KG1 (cell line): ENCODE data around the gene MYO18A.
"Not testable (repeated sequence)": the region's sequence is repeated elsewhere in the genome, so short reads cannot be mapped to it uniquely, and the experiment has no call there.

Source experiments
- DNase-seq: peaks from one replicate; lab custom pipeline; 2025; lab: John Stamatoyannopoulos, UW

Gene MYO18A

DNA sequence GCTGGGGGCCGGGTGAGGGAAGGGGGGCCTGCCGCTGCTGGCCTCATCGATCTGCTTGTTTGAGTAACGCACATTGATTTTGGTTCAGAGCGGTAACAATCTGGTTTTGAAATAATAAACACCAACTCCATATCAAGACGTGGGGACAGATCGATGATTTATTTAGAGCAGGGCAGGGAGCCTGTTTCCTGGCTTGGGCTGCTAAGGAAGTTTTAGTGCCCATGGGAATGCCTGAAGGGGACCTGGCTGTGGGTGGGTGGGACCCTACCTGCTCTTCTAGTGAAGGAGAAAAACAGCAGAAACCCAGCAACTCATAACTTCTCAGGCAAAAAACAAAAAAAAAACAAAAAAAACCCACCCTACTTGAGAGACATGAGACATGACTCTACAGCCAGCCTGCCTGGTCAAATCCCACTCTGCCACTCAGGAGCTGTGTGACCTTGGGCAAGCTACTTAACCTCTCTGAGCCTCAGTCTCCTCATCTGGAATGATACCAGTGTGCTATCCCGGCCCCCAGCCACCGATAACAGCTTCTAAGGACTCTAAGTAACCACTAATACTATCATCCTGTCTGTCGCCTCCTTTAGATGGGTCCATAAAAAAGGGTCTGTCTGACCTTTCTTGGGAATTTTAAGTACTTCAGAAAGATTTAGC is 71.2 kb downstream of the MYO18A start:
- no peak for DNase-seq

DNA sequence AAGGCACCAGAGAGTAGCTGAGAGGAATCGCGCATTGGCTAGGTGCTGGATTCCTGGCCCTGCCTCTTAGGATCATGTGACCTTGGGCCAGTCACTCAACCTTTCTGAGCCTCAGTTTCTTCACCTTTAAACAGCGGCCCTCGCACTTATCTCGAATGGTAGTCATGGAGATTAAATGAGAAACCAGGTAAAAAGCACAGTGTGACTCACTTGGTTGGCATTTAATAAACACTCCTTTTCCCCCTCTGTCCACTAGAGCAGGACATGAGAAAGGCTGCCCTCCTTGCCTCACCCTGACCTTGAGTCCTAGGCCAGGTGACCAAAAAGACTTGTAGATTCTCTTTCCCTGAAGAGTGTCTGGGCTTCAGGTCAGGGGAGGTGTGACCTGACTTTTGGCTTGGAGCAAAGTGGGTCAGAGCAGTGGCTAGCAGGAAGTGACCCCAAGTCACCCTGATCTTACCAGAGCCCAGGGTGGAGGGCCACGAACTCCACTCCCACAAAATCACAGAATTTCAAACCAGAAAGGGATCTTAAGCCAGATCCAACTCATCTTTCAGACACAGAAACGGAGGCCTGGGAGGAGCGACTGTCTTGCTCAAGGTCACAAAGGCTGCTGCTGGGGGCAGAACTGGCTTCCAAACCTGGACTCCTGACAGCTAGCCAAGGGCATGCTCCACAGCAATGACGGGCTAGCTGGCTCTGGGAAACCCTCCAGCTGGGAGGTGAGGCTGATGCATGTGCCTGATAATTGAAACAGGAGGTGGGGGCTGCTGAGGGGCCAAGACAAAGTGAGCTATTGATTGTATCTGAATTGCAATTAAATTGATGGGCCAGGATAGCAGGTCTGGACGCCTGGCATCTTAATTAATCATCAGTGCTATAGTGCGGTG is 72.0 kb downstream of the MYO18A start:
- no peak for DNase-seq

DNA sequence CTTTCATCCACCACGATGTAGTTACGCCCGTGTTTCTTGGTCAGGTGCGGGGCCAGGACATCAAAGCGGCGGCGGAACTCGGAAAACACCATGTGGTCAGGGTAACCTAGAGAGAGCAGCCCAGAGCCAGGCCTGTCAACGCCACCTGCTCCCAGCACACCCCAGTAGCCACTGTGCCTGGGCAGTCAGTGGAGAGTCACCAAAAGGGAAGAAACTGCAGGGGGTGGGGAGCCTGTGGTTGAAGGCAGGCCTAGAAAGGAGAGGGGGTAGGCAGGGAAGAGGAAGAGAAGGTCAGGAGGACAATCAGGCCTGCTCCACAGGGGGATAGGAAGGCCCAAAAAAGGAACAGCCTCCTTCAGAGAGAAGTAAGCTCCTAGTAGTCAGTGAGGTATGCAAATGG is 73.1 kb downstream of the MYO18A start:
- no peak for DNase-seq

DNA sequence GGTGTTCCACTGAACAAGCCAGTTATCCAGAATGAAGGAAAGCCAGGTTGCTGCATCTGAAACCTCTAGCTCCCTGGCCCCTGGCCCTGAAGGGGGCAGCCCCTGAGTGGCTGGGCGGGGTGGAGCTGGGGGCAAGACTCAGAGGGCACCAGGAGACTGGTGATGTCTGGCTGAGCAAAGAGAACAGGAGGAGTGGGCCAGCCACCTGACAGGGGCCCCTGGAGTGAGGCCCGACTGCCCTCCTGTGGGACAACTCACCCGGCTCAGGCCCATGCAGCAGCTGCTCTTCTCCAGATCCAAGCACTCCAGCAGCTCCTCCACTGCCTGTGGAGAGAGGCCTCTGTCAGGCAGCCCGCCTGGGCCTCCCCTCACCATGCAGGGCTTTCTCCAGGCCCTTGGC is 76.9 kb downstream of the MYO18A start:
- DNase-seq: no peak

DNA sequence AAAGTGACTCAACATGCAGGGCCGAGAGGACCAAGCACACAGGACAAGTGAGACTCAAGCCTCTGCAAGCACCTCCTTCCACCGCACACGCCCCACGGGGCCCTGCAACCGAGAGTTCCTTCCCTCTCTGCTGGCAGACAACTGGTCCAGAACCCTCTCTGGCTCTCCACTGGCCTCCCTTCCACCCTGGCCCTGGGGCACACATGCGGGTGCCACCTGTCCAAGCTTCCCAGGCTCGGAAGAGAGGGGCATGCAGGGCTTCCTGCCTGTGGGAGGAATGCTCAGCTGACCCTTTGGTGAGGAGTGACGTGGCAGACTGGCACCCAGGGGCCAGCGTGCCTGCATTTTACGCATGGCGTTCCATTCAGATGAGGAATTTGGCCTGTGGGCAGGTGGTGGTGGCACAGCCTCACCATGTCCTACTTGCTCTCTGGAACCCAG is 77.4 kb downstream of the MYO18A start:
- DNase-seq: no peak

DNA sequence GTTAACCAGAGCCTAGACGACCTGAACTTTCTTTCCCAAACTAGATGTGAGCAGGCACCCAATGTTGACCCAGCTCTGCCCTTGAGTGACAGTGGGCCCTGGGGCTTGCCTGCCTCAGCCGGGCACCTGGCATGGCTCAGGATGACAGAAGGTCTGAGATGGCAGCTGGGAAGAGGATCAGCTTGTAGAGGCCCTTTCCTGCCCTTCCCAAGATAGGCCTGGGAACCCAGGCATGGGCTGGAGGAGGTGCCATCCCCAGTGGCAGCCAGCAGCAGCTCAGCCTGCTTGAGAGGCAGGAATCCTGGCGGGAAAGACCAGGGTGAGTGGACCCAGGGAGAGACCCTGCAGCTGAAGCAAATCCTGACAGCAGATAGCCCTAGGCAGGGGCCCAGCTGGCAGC is 78.2 kb downstream of the MYO18A start:
- DNase-seq: no peak

DNA sequence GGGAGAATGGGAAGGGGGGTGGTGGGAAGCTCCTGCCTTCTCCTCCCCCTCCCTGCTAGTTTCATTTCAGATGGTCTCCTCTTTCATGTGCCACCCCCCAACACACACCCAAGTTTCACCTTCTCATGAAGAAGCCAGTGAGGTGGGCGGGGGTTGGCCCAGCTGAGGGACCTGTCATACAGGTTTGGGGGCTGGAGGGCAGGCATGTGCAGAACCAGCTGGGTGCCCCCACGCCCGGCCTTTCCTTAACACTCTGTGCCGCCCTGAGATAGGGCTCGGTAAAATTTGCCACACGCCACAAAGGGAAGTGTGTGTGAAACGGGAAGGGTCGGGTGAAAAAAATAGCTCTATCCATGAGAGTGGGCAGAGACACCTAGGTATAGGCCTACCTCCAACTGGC is 79.9 kb downstream of the MYO18A start:
- DNase-seq: no peak

DNA sequence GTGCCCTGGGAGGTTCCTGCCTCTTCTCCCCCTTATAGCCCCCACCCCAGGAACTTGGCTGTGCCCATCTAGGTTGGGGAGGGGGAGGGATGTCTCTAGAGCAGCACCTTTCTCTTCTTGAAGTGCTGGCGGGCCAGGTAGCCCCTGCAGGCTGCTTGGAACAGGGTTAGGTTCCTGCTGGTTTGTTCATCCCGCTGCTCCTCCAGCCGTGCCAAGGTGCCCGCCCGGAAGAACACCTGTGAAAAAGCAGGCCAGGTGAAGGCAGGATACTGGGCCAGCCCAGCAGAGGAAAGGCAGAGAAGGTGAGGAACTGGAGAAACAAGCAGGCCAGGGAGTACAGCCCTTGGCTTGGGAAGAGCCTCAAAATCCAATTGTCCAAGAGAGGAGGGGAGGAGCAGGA is 80.7 kb downstream of the MYO18A start:
- no peak for DNase-seq

DNA sequence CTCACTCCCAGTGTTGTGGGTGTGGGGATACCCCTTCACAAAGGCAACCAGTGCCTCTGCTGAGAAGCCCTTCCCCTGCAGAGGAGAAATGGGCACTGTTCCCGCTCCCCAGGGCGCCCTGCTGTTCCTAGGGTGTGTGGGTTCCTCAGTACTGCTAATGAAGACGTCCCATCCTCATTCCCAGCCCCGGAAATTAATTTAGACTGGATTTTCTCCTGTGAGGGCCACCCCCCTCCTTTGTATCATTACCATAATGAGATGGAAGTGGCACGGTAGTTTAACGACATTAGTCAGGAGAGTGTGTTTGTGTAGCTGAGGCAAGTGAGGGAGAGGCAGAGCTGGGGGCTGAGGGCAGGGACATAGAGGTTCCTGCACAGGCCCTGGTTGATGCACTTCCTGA is 84.1 kb downstream of the MYO18A start:
- no peak for DNase-seq

DNA sequence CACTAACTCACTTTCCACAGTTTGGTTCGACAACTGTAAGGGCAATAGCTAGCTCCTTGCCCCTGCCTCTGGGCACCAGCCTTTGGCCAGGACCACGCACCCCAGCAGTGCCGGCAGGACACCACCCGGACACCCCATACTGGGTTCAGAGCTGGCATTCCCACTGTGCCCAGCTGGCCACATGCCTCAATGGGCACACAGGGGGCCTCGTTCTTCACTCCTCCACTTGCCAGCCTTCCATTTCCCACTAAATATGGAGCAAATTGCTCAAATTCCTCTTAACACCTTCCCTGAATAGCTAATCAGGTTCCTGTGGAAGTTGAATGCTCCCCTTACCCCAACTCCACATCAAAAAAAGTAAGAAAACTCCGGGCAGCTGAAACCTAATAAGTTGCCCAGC is 84.8 kb downstream of the MYO18A start:
- DNase-seq: no peak

DNA sequence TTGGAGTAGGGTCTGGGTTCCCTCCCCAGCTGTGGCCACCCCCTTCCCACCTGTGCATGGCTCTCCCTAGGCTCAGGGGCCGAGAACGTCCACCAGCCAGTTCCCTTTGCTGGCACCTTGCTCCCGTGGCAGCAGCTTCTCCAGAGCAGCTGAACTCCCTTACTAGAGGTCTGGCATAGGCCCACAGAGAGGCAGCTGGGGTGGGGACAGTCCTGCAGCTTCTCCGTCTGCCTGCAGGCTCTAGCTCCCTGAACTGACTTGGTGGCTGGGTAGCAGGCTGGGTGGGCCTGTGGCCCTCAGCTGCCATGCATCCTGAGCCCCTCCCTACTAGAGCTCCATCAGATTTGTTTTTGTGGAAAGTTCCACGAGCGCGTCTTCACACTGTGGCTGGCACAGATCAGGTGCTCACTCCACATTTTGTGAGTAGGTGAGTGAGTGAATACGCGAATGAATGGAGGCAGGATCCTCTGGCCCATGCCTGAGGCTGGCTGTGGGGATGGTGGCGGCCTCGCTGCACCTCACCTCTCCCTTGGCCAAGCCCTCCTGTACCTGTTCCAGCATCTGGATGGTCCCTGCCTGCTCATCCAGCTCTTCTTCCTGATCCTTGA is 86.0 kb downstream of the MYO18A start:
- no peak for DNase-seq

DNA sequence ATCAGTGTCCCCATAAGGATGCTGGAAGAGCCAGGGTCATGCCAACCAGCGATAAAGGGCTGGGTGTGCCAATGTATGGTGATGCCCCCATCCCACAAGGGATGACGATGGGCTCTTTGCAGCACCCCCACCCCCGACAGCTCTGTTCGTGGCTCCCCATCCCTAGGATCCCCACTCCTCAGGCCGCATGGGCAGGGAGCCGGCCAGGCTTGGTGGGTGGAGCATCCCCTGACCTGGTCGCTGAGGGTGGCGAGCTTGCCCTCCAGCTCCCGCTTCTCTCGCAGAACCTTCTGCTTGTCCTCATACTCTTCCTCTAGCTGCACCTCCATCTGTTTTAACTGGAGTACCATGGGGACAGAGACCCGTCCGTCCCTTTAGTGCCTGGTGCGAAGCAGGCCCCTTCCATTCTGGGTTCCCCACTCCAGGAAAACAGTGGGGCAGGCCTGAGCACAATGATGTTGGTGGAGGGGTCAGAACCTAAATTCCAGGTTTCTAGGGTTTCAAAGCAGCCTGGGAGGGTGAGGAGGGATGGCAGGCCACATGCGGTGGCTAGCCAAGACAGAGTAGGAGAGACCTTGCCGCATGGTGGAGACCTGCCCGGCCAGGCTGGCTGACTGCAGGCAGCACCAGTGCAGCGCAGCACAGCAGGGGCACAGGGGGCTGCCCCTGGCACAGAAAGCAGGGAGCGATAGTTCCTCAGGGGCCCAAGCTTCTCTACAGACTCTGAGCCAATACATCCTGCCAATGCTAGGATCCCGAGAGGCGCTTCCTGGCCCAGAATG is 86.9 kb downstream of the MYO18A start:
- DNase-seq: no peak

DNA sequence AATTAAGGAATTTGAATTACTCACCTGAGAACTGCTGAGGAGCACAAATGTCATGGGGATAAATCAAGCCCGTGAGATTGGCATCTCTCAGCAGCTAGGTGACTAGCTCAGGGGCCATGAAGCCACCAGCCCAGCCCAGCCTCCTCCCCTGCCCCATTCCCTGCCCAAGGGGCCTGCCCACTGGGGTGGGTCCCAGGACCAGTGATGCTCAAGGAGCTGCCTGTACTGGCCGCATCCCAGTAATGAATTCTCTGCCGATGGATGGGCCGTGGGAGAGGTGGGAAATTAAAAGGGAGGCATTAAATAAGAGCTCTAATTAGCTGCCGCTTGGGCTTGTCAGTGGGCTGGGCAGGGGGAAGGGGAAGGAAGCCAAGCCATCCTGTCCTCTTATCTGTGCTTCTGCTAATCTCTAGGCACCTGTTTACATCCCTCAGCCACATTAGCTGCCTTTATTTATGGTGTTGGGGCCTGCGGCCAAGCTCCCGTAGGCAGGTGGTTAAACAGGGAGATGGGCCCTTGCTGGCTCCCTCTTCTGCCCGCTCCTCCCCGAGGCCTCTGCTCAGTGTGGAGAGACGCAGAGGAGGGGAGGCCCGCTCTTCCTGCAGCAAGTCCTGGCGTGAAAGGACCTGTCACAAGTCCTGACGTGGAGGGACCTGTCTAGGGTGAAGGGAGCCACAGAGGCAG is 88.5 kb downstream of the MYO18A start:
- no peak for DNase-seq

DNA sequence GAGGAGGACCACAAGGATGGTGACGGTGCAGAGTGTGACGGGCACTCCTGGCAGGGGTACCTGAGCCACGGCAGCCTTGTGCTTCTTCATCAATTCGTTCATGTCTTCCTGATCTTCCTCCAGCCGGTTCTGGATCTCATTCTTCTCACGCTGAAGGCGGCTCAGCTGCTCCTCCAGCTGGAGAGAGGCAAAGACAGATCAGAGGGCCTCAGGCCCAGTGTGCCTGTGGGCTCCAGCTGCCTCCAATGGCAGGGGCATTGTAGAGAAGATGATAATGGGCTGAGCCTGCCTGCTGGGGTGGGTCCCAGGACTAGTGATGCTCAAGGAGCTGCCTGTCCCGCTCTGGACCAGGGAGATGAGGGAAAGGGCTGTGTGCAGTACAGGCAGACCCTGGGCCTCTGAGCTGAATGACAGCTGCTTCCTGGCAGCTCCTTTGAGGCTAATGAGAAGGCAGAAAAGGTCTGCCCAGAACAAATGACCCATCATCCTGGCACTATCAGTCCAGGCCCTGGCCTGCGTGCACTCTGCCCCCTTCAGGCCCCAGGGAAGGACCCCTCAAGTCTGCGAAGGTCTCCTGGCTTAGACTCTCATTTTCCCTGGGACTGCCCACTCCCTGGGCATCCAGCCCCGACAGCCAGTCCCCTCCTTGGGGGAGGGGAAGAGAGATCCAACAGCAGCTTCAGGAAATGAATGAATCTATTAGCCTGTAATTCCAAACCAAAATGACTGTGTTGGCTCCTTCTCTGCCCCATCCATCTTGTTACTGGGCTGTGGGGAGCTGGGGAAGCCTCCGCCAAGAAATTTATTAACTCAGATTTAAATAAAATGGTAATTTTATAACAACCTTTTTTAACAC is 89.2 kb downstream of the MYO18A start:
- no peak for DNase-seq

DNA sequence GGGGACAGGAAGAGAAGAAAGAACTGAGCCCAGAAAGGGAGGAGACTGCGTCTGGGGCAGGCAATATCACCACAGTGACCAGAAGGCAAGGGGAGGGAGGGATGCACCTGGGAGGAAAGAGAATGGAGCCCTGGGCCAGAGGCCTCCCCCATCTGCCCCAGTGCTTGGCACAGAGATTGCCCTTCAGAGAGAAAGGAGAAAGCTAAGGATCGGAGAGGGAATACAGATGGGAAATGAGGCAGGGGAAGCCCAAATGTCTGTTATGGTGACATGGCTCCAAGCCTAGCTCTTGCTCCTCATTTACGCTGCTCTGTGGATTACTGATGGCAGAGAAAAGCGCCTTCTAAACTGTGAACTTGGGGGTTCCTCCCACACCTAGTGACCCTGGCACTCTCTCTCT is 90.1 kb downstream of the MYO18A start:
- DNase-seq: no peak

DNA sequence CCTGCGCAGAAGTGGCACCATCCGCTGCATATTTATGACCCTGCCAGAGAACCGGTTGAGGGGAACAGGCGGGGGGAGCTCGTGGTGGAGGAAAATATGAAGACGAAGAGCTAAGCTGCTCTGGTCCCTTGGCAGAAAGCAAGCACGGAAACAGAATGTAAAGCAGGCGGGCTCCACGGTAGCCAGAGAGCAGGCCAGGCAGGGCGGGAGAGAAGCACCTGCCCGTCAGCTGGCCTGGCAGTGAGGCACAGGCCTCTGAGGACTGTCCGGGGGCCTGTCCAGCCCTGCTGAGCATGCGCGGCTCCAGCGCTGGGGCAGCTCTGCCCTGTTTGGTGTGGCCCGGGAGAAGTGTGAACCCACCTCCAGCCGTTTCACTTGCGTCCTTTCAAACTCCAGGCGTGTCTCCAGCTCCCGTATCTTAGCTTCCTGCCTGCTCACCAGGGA is 90.6 kb downstream of the MYO18A start:
- DNase-seq: no peak

DNA sequence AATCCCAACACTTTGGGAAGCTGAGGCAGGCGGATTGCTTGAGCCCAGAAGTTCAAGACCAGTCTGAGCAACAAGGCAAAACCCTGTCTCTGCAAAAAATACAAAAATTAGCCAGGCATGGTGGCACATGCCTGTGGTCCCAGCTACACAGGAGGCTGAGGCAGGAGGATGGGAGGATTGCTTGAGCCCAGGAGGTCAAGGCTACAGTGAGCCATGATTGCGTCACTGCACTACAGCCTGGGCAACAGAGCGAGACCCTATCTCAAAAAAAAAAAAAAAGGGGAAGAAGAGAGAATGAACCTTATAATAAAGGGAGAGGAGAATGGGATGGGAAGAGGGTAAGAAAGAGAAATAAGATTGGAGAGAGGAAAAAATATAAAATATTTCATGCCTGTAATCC is 91.4 kb downstream of the MYO18A start:
- not testable (repeated sequence) for DNase-seq

DNA sequence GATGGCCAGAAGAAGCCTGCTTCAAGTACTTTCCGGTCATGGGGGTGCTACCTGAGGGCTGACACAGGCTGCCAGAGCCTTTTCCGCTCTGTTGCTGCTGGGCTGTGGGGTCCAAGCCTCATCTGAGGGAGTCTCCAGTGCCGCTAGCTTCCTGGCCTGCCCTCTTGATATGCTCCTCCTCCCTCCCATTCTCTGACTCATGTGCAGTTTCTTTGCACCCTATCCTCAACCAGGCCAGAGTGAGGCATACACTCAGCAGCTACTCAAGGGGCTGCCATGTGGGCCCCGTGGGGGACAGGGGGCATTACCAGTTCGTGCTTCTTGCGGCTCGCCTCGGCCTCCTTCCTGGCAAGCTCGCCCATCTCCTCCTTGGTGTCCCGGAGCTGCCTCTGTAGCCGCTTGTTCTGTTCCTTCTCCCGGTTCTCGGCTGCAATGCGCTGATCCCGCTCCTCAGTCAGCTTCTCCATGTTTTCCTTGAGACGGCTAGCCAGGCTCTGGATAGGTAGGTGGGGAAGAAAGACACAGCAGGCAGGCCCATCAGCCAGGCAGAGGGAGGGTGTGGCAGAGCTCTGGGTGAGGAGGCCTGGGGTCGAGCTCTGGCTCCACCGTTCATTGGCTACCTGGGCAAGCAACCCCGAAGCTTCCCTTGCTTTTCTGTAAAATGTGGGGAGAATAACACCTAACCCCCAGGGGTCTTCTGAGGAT is 93.4 kb downstream of the MYO18A start:
- no peak for DNase-seq

DNA sequence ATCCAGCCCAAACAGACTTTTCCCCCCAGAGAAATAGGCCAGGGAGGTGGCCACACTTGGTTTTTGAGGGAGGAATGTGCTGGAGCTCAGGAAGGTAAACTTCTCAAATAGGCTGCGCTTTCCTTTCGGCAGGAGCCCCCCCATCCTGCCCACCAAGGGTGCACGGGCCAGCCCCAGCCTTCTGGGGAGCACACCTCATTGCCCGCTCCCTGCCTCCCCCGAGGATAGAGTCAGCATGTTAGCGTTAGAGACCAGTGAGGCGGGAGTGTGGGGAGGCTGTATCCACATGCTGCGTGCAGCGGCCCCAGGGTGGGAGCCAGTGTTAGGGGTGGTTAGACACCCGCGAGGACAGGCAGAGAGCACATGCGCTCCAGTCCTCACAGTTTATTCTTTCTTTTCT is 95.0 kb downstream of the MYO18A start:
- no peak for DNase-seq

DNA sequence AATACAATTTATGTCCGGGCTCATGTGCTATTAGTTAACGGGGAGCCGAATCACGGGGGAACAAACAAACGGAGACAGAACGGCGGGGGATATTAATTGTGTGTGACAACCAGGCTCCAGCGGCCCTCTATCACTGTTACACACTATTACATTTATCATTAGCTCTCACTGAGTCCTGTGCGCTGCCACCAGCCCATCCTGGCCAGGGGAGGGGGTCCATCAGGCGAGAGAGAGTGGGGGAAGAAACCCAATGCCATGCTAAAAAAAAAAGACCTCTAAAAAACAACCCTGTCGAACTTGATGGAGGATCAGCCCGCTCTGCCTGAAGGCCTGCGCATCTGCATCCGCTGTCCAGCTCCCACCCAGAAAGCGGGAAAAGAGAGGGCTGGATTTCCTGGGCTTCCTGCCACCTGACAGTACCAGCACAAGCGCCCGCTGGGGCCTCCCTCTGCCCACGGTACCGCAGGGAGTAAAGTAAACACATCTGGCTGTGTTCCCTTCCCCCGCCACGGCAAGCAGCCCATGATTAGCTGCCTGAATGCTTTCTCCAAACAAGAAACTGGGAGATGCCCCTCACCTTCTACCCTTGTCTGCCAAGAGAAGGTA is 95.6 kb downstream of the MYO18A start:
- DNase-seq: no peak
